KBM-7 (cell line): ENCODE results near the gene BLNK.

ENCODE experiments used
- DNase-seq: peaks from one replicate; pipeline ENCODE4 v3.0.0-alpha.2; 2015
- in situ Hi-C: fragments of 300-500 bp; cut with MboI; formaldehyde crosslinking; loops from 2 replicates; pipeline ENCODE4 v1.14.3; 2020; ENCODE audit warnings: low sequenced_read_pairs, low pct_unique_long_range_greater_than_20kb, mixed read lengths

BLNK gene

DNA sequence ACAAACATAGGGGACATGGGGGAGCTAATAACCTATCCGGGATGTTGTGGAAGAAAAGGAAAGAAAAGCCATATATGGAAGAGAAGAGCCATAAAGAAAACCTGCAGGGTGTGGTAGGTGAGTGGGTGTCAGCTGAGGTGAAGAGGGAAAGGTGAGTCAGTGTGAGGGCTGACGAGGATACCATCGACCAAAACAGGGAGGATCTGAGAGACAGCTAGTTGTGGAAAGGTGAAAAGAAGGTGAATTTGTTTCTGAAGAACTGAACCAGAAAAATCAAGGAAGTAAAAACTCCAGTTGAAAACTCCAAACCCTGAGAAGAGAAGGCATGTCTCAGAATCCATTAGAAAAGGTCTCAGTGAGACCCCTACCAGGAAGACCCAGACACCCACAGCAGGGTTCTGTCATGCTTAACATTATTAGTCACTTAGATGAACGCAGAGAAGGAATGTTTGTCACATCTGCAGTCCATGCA is 4.1 kb downstream of the BLNK start:
- DNase-seq = no peak
- in situ Hi-C loops = no loop called here

DNA sequence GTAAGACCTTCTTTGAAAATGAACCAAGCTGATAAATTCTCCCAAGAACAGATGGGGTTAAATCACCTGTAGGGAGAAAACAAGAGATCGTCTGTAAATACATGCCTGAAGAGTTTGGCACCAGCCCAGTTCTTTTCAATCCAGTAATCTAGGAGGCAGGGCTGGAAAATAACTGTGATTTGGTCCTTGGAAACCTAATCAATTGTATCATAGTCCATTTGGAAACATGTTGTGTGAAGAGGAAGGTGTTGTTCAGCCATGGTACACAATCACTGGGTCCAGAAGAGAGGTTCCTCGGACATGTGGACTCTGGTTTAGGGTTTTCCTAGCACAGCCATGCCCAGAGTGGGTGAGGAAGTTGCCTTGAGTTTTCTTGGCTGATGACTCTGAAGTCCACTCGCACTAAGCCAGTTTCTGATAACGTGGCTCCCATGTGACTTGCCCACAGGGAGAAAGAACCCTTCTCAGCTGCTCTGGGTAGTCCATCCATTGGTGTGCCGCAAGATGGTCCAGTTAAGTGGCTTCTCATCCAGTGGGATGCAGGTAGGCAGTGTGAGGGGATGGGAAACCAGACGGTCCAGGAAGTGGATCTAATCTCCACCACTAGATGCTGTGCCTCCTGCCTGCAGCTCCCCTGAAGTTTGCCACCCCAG is 5.1 kb downstream of the BLNK start:
- in situ Hi-C loops = no loop called here
- no peak for DNase-seq

DNA sequence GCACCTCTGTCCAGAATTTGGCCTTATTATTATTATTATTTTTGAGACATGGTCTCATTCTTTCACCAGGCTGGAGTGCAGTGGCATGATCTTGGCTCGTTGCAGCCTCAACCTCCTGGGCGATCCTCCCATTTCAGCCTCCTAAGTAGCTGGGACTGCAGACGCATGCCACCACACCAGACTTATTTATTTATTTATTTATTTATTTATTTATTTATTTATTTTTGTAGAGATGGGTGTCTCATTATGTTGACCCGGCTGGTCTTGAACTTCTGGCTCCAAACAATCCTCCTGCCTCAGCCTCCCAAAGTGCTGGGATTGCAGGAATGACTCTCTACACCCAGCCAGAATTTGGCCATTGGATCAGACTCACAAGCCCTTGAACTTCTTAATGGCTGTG is 6.4 kb downstream of the BLNK start:
- DNase-seq = no peak
- in situ Hi-C loops = no loop called here

- DNase-seq = no peak
- in situ Hi-C loops = no loop called here
Measured at GRCh38 chr10:96263669-96264068, 7.7 kb downstream of the BLNK start.

DNA sequence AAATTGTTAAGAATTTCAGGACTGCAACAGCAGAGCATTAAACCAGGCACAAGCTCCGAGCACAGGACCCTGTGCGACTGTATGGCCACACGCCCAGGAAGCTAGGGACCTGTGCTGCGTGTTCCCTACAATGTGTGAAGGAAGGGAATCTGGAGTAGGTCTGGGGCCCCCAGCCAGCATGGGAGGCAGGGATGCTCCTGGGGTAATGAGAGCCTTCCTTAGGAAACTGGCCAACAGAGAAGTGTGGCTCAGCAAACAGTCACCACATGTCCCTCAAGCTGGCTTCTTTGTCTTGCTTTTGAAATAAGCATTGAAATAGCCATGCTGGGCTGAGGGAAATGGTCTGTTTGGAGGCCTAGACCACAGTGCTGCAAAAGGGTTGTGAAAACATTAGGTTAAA is 8.2 kb downstream of the BLNK start:
- in situ Hi-C loops = no loop called here
- DNase-seq = no peak

- no peak for DNase-seq
- in situ Hi-C loops = no loop called here
Measured at GRCh38 chr10:96261930-96262329, 9.4 kb downstream of the BLNK start.

- DNase-seq = no peak
- in situ Hi-C loops = no loop called here
Measured at GRCh38 chr10:96261132-96261531, 10.2 kb downstream of the BLNK start.

DNA sequence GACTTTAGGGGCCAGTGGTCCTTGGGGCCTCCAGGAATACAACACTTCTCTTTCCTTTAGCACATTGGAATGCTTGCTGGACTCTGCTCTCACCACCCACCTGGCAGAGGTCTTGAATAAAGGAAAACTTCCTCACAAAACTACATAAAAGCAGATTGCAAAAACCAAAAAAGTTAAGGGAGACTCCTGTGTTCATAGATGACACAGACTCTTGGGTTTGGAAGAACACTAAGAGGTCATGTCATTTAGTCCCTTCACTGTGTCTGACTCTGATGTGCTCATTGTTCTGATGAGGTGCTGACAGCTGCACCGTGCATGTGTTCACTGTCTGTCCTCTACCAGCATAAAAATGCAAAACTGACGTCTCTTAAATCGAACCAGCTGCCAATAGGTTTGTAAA is 11.4 kb downstream of the BLNK start:
- in situ Hi-C loops = no loop called here
- DNase-seq = no peak

GRCh38 chr10:96259150-96259549 is 12.2 kb downstream of the BLNK start:
- in situ Hi-C loops = no loop called here
- DNase-seq = peak; percentile 12

DNA sequence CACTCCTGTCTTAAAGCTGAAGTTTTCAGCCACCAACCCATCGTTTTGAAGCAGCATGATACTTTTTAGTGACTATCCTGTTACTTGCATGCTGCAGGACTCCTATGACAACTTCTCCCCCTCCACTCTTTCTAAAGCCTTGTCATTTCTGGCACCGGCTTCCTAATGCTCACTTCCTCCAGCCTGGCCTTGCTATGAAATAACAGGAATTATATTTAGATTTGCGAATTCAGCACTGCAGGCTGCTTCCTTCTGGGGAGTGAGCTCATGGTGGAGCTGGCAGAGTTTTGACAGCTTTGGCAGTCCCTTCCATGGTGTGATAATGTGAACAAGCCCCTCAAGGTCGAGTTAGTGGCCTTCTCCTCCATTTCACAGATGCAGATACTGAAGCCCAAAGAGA is 13.4 kb downstream of the BLNK start:
- peak; percentile 15 for DNase-seq
- in situ Hi-C loops = no loop called here

DNA sequence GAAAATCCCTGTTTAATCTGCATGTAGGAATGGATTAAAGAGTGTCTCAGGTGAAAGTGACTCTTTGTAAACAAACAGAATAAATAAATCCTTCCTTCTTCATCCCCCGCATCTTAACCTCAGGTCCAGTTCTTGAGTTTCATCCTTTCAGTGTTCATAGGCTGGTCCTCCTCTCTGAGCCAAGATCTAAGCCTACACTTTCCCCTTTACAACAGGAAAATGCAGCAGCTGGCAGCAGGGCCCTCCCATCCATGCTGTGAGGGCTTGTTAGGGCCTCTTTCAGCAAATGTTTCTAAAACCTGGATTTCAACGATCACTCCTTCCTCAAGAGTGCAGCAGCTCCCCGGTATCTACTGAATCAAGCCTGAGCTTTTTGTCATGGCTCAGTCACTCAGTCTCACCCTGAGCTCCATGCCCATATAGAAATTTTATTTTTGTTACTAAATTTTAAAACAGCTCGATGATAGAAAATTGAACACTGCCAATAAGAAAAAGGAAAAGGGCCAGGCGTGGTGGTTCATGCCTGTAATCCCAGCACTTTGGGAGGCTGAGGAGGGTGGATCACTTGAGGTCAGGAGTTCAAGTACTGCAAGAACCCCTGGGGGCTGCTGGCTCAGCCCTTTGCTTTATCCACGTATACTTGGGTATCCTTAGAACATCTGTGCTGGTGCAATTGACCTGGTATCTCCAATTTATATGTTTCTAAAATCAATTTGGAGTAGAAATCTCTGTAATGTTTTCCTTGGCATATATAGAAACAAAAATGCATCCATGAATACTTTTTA is 15.6 kb downstream of the BLNK start:
- in situ Hi-C loops = no loop called here
- DNase-seq = no peak

- in situ Hi-C loops = no loop called here
- DNase-seq = no peak
Measured at GRCh38 chr10:96254976-96255375, 16.4 kb downstream of the BLNK start.

GRCh38 chr10:96252730-96253129 is 18.6 kb downstream of the BLNK start:
- in situ Hi-C loops = no loop called here
- DNase-seq = no peak

- in situ Hi-C loops = no loop called here
- DNase-seq = no peak
Measured at GRCh38 chr10:96250349-96250748, 21.0 kb downstream of the BLNK start.

GRCh38 chr10:96249264-96249663 is 22.1 kb downstream of the BLNK start:
- no peak for DNase-seq
- in situ Hi-C loops = no loop called here

DNA sequence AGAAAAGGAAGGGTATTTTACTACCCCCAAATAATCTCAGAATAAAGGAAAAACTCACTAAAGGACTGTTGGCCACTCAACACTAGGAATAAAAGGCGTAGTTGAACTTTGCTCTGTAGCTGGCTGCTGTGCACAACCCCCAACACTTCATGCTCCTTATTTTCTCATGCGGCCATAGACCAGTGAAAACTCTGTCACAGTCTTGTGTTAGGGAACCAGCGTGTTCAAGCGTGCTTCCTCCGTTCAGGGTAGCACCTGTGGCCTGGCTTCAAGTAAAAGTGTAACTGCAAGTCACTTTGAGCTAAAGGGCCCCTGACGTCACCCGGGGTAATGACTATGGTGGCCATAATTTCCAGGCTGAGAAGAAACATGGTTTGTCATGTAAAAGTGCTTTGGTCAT is 27.0 kb downstream of the BLNK start:
- no peak for DNase-seq
- in situ Hi-C loops = no loop called here

DNA sequence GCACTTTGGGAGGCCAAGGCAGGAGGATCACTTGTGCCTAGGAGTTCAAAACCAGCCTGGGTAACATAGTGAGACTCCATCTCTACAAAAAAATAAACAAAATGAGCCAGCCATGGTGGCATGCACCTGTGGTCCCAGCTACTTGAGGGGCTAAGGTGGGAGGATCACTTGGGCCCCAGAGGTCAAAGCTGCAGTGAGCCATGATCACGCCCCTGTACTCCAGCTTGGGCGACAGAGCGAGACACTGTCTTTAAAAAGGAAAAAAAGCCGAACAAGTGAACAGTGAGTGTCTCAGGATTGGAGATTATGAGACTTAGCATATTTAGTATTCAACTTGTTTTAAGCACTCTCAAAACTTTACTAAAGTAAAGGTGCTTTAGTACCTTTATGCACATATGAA is 28.1 kb downstream of the BLNK start:
- in situ Hi-C loops = no loop called here

DNA sequence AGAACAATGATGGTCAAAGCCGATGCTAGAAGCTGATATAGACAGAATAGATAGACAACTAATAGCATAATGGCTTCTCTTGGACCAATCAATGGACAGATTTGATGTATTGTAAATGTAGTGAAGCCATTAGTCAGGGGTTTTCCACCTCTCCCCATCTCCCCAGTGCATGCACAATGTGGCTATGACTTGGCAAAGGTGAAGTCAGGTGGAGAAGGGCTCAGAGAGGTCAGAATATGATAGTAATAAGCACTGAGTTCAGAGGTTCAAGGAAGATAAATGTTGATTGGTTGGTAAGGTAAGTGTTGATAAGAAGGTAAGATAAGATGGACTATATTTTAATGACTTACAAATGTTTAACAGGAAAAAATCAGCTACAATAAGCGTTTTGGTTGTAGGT is 28.5 kb downstream of the BLNK start:
- no peak for DNase-seq

More for the DNA sequence above, 28.1 kb downstream of the BLNK start:
- no peak for DNase-seq

DNA sequence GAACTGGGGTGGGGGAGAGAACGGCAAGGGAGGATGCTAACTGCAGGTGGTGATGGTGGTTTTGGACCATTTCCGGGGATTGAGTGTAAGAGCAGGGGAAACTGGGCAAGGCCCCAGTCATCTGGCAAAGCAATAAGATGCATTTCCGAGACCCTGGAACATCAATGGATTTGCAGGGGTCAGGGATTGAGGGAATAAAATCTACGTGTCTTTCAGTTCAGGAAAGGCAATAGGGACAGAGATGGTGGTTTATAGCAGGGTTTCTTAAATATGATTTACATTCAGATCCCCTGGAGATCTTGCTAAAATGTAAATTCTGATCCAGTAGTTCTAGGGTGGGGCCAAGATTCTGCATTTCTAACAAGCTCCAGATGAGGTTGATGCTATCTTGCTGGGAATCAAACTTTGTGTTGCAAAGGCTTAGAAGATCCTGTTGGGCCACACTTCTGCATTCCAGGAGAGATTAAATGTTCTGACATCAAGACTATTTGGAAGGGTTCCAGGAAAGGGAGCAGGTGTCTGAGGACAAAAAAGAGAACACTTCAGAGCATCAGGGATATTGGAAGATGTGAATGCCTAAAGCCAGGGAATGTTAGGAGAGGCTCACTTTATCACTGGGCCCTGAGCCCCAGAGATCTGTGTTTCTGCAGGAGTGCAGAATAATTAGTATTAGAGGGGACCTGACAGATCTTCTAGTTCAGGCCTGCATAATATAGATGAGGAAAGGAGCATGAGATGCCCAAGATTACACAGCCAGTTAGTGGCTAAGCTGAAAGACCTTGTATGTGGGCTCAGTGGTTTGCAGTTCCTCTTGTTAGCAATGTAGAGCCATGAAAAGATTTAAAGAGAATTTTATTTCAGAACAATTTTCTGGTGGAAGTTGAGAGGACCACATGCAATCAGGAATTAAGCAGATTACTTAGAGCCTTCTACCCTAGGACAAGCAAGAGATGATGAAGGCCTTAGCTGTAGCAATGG is 32.4 kb downstream of the BLNK start:
- no peak for DNase-seq

More for the DNA sequence above, 28.5 kb downstream of the BLNK start:
- in situ Hi-C loops = no loop called here

DNA sequence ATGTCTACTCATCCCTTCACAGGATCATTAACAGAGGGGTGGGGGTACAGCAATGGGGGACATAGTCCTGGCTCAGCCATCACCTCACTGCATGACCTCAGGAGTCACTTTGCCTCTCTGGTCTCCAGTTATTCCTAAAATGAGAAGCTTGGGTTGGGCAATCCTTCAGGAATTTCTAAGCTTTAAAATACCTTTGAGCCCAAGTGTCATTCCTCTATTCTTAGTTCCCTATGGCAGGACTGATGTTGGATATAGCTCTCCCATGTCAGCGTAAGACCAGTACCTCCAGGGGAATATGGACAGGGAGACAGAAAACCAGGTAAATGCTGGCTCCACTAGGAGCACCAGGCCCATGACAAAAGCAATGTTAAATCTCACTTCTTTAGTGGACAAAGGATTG is 34.5 kb downstream of the BLNK start:
- in situ Hi-C loops = no loop called here

More for the DNA sequence above, 32.4 kb downstream of the BLNK start:
- in situ Hi-C loops = no loop called here

More for the DNA sequence above, 34.5 kb downstream of the BLNK start:
- DNase-seq = no peak
